Head of caudate nucleus (tissue), 42 donors: ENCODE results near the gene SDCBP2.
"Not testable (repeated sequence)": the region's sequence is repeated elsewhere in the genome, so short reads cannot be mapped to it uniquely, and the experiment has no call there.

Source experiments
- DNase-seq, 42 donors: peaks; one replicate each; pipeline versions ENCODE4 v3.0.0 to v3.0.0-alpha.2; 2020 to 2021; ENCODE audit warnings: mixed read lengths in 7 of 42
- intact Hi-C: fragments of 100-400 bp; cut with DNase I; formaldehyde crosslinking; loops from one replicate; pipeline ENCODE4 v1.15.0; 2022

Gene SDCBP2

DNA sequence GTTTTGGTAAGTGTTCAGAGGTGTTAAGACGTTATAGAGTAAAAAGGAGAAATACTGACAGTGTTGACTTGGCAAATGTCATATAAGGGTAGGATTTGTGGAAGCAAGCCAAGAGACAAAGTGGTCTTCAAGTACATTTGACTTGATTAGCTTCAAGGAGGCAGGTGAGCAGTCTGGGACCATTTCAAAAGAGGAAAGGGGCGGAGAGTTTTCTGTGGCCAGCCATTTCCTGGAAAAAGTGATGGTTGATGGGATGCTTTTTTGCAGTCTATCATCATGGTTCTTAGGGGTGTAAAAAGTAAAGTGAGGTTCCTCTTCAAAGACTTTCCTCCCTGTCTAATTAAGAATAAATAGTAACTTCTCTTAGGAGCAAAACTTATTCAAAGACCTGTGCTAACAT, 35.2 kb upstream of the SDCBP2 start:
- DNase-seq, result no peak
- intact Hi-C loops, result no loop called here

GRCh38 chr20:1363522-1363921, 34.6 kb upstream of the SDCBP2 start:
- intact Hi-C loops, result no loop called here

GRCh38 chr20:1362484-1362883, 33.5 kb upstream of the SDCBP2 start:
- intact Hi-C loops, result no loop called here
- DNase-seq, result no peak

More at GRCh38 chr20:1363522-1363921, 34.6 kb upstream of the SDCBP2 start:
- DNase-seq, result no peak

- intact Hi-C loops, result no loop called here
- DNase-seq, result no peak
These were observed 31.3 kb upstream of the SDCBP2 start for GRCh38 chr20:1360094-1360846.

DNA sequence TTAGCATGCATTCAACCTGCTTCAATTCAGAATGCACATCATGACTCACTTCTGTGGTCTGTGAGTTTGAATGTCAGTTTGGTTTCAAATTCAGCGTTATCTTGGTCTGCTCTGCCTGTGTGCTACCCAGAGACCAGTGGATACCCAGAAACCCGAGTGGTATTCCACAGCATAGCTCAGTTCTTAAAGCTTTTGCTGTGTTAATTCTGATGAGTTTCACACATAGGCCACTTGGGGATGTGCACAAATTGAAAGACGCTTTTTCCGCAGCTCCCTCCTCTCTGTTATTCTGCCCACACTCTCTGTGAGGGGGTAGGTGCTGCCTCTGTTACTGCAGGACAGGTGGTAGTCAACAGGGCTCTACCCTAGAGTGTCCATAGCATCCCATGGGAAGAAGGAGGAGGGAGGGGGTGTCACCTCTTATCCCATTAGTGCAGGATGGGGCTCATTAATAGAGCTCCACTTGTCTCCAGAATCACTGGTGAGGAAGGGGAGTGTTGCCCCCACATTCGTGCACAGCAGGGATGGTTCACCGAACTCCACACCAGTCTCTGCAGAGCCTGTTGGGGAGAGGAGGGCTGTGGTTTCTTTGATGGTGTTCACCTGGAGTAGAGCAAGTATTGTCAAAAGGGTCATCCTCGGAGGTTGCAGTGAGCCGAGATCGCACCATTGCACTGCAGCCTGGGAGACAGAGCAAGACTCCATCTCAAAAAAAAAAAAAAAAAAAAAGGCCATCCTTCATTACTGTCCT, 29.2 kb upstream of the SDCBP2 start:
- DNase-seq, result no peak
- intact Hi-C loops, result no loop called here

GRCh38 chr20:1353956-1354355, 25.0 kb upstream of the SDCBP2 start:
- DNase-seq, result no peak
- intact Hi-C loops, result no loop called here

- intact Hi-C loops, result no loop called here
These were observed 17.5 kb upstream of the SDCBP2 start for GRCh38 chr20:1346315-1346969.

DNA sequence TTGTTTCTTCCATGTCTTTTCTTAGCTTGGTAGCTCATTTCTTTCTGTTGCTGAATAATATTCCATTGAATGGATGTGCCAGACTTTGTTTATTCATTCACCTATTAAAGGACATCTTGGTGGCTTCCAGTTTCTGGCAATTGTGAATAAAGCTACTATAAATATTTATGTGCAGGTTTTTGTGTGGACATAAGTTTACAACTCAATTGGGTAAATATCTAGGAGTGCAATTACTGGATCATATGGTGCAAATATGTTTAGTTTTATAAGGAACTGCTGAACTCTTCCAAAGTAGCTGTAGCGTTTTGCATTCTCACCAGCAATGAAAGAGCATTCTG, 16.8 kb upstream of the SDCBP2 start:
- intact Hi-C loops, result no loop called here
- DNase-seq, result no peak

More at GRCh38 chr20:1346315-1346969, 17.5 kb upstream of the SDCBP2 start:
- DNase-seq, result no peak

DNA sequence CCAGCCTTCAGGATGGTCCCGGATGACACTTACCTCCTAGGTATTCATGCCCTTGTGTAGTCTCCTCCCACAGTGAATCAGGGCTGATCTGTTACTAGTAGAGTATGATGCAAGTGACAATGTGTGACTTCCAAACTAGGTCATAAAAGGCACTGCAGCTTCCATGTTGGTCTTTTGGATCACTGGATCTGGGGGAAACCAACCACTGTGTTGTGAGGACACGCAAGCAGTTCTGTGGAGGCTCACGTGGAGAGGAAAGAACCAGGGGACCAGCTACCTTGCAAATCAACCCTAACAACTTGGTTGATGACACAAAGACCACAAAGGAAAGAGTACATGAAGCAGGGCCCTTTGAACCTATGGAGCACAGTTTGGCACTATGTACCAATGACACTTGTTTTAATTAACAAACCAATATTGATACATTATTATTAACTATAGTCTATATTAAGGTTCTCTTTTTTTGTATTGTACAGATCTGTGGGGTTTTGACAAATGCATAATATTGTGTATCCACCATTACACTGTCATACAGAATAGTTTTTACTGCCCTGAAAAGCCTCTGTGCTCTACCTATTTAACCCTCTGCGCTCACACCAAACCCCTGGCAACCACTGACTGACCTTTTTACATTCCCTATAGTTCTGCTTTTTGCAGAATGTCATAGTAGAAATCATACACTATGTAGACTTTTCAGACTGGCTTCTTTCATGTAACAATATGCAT, 16.3 kb upstream of the SDCBP2 start:
- intact Hi-C loops, result no loop called here
- DNase-seq, result peak in 1 of 42 donors; percentile 2

DNA sequence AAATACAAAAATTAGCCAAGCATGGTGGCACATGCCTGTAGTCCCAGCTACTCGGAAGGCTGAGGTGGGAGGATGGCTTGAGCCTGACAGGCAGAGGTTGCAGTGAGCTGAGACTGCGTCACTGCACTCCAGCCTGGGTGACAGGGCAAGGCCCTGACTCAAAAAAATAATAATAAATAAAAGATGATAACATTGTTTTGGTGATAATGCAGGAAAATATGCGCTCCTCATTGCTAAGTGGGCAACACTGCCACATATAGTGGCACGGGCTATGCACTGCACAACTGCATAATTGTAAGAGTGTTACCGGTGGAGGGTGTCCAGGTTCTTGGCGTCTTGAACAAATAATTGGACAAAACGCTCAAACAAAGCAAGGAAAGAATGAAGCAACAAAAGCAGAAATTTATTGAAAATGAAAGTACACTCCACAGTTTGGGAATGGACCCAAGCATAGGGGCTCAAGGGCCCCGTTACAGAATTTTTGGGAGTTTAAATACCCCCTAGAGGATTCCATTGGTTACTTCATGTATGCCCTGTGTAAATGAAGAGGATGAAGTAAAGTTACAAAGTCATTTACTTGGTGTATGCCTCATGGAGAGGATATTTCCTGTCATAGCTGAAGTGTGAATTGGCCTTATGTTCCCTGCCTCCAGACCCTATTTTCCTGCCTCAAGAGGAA, 14.6 kb upstream of the SDCBP2 start:
- DNase-seq, result peak in 1 of 42 donors; percentile 1
- intact Hi-C loops, result not testable (repeated sequence)

DNA sequence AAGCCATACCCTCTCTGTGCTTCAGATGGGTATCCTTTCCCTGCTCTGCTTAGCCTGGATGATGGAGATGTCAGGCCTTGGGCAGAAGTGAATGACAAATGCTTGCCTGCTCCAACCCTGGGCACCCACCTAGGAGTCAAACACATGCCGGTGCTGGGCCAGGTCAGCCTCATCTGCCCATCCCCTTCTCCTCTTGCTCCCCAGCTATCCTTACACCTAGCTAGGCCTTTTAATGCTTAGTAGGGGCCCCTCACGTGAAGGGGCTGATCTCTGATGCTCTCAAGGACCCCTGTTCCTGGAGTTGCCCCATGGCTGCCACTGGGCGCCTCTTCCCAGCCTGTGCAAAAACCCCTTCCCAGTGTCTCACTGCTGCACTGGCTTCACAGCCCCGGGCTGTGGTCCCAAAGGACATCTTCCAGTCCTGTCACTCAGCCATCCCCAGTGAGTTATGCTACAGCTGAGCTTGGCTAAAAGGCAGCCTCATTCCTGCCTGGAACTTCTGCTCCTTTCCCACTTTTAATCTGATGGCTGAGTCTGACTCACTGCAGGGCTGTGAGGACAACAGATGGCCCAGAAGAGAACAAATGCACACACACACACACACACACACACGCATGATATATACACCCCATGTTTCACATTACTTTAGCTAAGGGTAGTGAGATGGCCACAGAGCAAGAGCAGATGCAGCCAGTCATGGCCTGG, 12.8 kb upstream of the SDCBP2 start:
- peak in 2 of 42 donors; percentile 13 to 30 for DNase-seq

DNA sequence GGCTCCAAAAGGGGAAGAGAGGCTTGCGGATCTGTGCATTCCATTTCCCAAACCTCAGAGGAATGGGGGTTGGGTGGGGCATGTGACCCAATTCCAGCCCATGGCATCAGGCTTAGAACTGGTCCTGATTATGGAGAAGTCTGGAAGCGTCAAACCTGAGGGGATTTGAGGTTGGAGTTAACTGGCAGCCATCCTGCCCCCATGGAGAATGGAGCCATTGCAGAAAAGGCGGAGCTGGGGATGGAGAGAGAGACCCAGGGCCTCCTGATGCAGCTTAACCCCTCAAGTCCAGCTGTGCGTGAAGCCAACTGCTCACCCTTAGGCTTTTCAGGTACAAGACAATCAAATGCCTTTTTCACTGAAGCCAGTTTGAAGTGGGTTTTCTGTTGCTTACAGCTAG, 9.9 kb upstream of the SDCBP2 start:
- intact Hi-C loops, result no loop called here
- peak in 5 of 42 donors; percentile 4 to 36 (median 6) for DNase-seq

More for the DNA sequence above, 12.8 kb upstream of the SDCBP2 start:
- intact Hi-C loops, result no loop called here

DNA sequence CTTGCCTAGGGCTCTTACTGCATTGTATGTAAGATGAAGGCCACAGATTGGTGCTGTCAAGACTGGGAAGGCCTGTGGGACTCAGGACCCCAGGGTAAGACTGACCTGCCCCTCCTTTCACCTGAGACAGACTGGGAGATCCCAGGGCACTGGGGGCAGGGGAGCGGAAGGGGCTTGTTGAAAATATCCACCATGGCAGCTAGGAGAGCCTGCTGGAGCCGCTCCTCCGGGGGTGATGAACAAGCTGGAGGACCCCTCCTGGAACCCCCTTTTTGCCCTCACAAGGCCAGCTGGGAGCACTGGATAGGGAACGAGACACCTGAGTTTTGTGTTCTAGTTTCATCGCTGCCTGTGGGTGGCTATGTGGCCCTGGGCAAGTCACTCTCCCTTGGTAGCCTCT, 9.2 kb upstream of the SDCBP2 start:
- DNase-seq, result peak in 3 of 42 donors; percentile 7 to 26 (median 9)
- intact Hi-C loops, result no loop called here

GRCh38 chr20:1337441-1337840, 8.5 kb upstream of the SDCBP2 start:
- intact Hi-C loops, result no loop called here
- peak in 1 of 42 donors; percentile 32 for DNase-seq

DNA sequence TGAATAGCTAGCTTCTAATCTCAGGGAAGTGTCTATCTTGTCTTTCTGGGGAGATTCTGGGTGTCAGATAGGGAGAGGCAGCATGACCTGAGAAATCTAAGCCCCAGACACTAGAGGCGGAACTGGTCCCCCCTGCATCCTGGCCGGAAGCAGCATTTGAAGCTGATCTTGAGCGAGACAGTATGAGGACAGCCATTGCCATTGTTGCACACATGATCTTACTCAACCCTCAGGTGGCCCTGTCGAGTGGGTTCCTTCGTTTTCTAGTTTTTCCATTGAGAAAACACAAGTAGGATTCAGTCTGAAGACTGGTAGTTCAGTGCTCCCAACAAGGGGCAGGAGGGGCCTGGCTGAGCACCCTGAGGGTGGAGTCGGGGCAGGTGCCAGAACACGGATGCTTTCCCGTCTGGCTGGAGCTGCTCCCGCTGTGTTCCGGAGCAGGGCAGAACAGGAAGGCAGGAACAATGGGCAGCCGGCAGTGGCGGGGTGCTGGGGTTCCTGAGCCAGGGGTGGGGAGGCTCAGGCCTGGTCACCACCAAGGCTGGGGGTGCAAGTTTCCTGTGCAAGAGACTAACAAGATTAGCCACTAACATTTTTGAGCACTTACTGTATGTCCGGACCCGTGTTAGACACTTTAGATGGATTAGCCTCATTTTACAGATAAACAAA, 7.9 kb upstream of the SDCBP2 start:
- DNase-seq, result peak in 22 of 42 donors; percentile 9 to 73 (median 38)
- intact Hi-C loops, result no loop called here

DNA sequence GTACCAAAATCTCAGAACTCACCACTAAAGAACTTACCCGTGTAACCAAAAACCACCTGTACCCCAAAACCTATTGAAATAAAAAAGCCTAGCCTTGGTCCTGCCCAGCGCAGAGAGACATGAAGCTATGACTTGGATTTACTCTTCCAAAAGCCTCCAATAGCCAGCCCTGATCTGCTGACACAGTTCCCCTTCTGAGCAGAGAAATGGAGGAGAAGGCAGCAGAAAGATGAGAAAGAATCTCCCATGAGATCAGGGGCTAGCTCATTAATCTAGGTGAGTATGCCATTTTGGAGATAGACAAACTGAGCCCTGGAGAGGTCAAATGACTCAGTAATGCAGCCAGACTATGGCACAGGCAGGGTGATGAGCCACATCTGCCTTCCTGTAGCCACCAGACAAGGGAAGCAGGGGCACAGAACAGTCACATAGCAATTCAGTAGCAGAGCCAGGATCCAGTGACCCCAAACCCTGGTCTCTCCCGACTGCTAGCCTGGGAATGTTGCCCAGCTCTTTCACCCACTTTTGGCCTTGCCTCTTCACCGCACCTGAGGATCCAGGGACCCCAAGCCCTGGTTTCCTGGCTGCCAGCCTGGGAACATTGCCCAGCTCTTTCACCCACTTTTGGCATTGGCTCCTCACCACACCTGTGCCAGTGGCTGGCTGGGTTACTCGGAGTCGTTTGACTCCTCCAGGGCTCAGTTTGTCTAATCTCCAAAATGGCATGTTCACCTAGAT, 7.2 kb upstream of the SDCBP2 start:
- DNase-seq, result peak in 5 of 42 donors; percentile 5 to 22 (median 9)

DNA sequence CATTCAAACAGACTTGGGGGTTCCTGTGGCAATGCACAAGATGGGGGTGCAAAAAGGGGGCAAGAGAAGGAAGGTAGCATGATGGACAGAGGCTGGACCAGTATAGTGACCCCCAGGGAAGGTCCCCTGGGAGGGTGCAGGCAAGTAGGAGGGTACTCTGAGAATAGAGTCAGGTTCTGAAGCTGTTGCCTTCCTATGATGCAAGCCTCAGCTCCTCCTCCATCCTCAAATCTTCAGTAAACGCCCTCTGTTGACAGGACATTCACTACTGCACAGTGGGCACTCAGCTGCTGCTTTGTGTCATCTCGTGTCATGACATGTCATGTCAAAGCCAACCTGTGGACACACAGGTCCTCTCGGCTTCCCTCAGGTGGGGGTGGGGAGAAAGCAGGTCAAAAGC, 5.8 kb upstream of the SDCBP2 start:
- intact Hi-C loops, result no loop called here
- peak in 4 of 42 donors; percentile 2 to 16 (median 14) for DNase-seq

More for the DNA sequence above, 7.2 kb upstream of the SDCBP2 start:
- intact Hi-C loops, result no loop called here
